SK-N-MC (cell line): ENCODE results near the gene FBXL22.

Experiments
- EZH2 ChIP-seq: fragments of 200-600 bp; sonication (generic); IDR thresholded peaks from one replicate; pipeline ENCODE4 v1.6.1; 2017; ENCODE audit warnings: antibody characterized with exemption
- FOXP2 ChIP-seq: optimal IDR thresholded peaks from 2 replicates; pipeline ENCODE3; 2011; ENCODE audit warnings: mild to moderate bottlenecking, moderate library complexity; ENCODE audit not compliant: insufficient read depth; ENCODE audit errors: extremely low read length, control extremely low read depth
- POLR2AphosphoS5 ChIP-seq: IDR thresholded peaks from 2 replicates; pipeline ENCODE4 v1.6.1; 2012; ENCODE audit warnings: mild to moderate bottlenecking, low read depth, low read length, borderline replicate concordance

GRCh38 chr15:63595065-63595464 lies 2.1 kb upstream of the FBXL22 start:
- no peak for TF ChIP-seq POLR2AphosphoS5
- TF ChIP-seq EZH2 = no peak
- no peak for TF ChIP-seq FOXP2
